ENCODE results near the gene LYPD1.

- TF ChIP-seq CTCF (IDR thresholded peaks at IDR 0.05), result no peak
- no peak for TF ChIP-seq EZH2 (IDR thresholded peaks at IDR 0.05)
- TF ChIP-seq EZH2phosphoT487 (IDR thresholded peaks at IDR 0.05), result no peak
These were observed 63.4 kb downstream of the LYPD1 start for GRCh38 chr2:132606649-132607048.

All from neural progenitor cell (in vitro differentiated cells).